RWPE1 (cell line): Measurements from ENCODE around the gene AIG1.

Source experiments
- CTCF ChIA-PET: fragments of 350-600 bp; sonication (Branson Sonifier 250); formaldehyde crosslinking; extraction: SDS; loops from one replicate; lab custom pipeline; 2021; lab: Yijun Ruan, JAX
- POLR2A ChIA-PET: fragments of 400-600 bp; formaldehyde crosslinking; extraction: SDS; loops from one replicate; lab custom pipeline; 2020; ENCODE audit warnings: antibody characterized with exemption; ENCODE audit not compliant: low non-redundant PET; lab: Yijun Ruan, JAX
- DNase-seq: peaks from one replicate; pipeline ENCODE4 v3.0.0; 2012; ENCODE audit warnings: low spot score
- H3K27ac ChIP-seq: fragments of 450-650 bp; 2 replicates; pipeline ENCODE4 v1.5.1; 2017
- TF ChIP-seq, protein P1 (sequence below): fragments of 450-650 bp; conservative IDR thresholded peaks from 2 replicates; pipeline ENCODE4 v1.5.1; 2017; ENCODE audit warnings: low read depth, mild to moderate bottlenecking

Gene AIG1

DNA sequence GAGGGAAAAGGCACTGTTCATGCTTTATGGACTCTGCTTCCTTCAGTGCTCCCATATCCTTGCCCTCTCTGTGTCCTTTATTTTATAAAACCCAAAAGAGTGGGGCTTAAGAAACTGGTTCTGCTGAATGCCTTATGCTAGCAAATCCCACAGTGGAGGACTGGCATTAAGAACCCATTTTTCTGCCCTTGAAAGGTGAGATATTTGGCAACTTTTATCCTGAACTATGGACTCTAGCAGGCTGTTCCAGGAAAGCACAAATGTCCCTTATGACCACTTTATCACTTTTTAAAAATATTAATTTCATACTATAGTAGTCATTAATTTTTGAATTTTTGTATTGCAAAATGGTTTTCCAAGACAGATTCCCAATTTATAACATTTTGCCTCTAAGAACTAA, 296.5 kb downstream of the AIG1 start:
- no peak for DNase-seq
- TF ChIP-seq, protein P1, sequence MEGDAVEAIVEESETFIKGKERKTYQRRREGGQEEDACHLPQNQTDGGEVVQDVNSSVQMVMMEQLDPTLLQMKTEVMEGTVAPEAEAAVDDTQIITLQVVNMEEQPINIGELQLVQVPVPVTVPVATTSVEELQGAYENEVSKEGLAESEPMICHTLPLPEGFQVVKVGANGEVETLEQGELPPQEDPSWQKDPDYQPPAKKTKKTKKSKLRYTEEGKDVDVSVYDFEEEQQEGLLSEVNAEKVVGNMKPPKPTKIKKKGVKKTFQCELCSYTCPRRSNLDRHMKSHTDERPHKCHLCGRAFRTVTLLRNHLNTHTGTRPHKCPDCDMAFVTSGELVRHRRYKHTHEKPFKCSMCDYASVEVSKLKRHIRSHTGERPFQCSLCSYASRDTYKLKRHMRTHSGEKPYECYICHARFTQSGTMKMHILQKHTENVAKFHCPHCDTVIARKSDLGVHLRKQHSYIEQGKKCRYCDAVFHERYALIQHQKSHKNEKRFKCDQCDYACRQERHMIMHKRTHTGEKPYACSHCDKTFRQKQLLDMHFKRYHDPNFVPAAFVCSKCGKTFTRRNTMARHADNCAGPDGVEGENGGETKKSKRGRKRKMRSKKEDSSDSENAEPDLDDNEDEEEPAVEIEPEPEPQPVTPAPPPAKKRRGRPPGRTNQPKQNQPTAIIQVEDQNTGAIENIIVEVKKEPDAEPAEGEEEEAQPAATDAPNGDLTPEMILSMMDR: no peak
- POLR2A ChIA-PET: interaction anchor here (0.8 kb wide), 1 partner anchor 463 kb away, joined by 4 read pairs; no protein-coding TSS in a partner anchor
- CTCF ChIA-PET: no interaction called here
- H3K27ac ChIP-seq: no peak overlapping the region

DNA sequence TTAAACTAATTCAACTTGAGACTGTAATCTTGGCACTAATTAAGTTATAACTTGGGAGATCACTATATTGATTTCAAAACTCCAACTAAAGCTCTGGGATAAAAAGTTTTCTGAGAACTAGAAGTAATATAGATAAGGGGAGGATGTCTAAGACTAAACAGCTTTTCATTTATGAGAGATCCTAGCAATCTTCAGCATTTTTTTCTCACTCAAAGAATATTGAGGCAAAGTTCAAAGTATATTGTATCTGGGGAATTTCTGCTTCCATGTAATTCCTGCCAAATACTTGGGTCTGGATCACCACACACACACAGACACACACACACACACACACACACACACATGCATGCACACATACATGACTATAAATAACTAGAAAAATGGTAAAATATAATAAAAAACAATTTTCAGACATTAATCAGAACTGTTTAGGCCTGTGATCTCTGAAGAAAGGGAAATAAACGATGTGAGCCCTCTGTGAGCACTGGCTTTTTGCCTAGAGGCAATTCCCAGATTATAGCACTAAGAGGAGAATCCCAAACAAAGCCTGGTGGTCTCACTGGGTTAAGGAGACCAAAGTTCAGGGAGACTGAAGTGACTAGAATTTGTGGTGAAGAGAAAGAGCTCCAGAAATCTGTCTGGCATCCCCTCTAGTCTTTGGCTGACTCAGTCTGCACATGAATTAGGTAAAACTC, 297.0 kb downstream of the AIG1 start:
- H3K27ac ChIP-seq: no peak overlapping the region
- ChIA-PET POLR2A (interaction anchor here (0.8 kb wide), 1 partner anchor 464 kb away, joined by 4 read pairs; no protein-coding TSS in a partner anchor), CTCF (no interaction called here)
- TF ChIP-seq, protein P1: no peak
- no peak for DNase-seq

DNA sequence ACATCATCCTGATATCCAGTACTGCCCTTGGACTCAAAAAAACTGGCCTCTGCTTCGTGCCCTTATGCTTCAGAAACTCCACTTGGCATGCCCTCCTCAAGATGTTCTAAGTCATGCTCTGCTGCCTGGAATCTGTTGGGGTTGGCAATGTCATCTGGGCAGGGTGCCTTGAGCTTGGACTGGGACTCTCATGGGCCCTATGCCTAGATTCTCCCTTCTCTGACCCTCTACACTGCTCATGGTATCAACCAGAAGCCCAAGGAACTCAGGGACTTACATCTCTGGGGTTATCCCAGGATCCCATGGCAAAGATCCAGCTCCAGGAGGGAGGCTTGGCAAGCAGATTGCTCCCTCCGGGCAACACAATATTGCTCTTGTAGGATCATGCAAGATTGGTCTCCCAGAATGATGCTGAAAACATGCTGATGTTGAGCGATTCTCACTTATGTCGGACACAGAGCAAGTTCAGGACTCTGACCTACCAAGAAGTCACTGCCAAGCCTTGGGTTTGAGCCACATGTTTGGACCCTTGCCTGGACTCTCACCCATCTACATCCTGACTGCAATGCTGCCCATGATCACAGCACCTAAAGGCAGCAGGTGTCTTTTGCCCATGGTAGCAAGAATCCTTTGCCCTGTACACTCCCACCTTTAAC, 301.0 kb downstream of the AIG1 start:
- no peak for DNase-seq
- CTCF ChIA-PET: no interaction called here
- POLR2A ChIA-PET: no interaction called here
- TF ChIP-seq, protein P1: no peak
- peak overlapping the region; percentile 16 for H3K27ac ChIP-seq

DNA sequence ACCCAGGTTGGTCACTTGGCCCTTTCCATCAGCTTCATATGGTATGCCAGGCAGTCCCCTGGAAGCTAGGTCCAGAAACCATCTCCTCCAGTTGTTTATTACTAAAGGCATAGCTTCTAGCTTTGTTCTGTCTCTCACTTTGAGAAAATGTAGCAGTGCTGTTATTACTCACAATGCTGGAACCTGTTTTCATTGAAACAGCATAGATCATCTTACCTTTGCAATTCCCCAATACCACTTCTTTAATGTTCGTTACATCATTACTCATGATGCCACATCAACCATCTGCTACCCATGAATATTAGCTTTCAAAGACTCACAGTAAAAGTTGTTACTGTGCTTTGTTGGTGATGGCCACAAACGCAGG, 301.5 kb downstream of the AIG1 start:
- TF ChIP-seq, protein P1: no peak
- H3K27ac ChIP-seq: no peak overlapping the region
- ChIA-PET CTCF (no interaction called here), POLR2A (no interaction called here)
- DNase-seq: no peak

DNA sequence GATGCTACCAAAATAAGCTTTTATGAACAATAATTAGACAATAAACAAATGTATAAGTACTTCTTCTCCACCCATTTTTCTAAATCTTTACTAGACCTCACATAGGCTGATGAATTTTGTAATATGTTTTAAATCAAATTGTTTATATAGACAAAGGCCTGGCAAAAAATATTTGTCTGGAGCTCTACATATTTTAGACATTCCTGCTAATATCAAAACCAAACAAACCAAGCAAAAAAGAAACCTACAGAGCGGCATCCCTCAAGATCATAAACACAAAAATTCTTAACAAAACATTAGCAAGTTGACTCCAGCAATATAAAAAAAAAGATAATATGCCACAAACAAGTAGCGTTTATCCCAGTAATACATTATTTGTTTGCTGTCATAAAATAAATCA, 302.6 kb downstream of the AIG1 start:
- ChIA-PET CTCF (interaction anchor here (0.7 kb wide), 1 partner anchor 9 kb away, joined by 3 read pairs; no protein-coding TSS in a partner anchor), POLR2A (no interaction called here)
- no peak overlapping the region for H3K27ac ChIP-seq
- TF ChIP-seq, protein P1: no peak
- DNase-seq: no peak

DNA sequence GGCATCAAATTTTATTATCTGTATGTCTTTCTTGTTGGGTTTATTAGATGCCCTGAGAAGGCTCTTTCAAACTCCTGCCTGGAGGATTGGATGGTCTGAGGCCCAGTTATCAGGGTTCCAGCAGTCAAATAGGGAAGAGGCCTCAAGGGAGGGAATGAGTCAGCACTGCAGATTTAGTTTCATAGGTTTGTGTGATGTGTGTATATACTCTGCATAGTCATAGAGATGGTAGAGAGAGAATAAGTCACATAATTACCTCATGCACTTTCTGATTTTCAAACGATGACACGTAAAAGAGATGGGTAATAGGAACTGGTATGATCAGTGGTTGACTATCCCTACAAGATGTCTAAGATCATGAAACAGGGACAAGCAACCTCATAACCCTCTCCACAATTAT, 307.7 kb downstream of the AIG1 start:
- POLR2A ChIA-PET: no interaction called here
- TF ChIP-seq, protein P1: no peak
- CTCF ChIA-PET: interaction anchor here (0.7 kb wide), 1 partner anchor 177 kb away, joined by 3 read pairs; no protein-coding TSS in a partner anchor
- no peak overlapping the region for H3K27ac ChIP-seq
- DNase-seq: peak; percentile 8
